HUDEP-2 (cell line): ENCODE results near the gene DHCR7.

Experiments
- DNase-seq, 76 experiments: peaks; one replicate each; lab custom pipeline; 2025; ENCODE audit not compliant: unreplicated experiment in 76 of 76; lab: John Stamatoyannopoulos, UW

The DHCR7 gene

DNA sequence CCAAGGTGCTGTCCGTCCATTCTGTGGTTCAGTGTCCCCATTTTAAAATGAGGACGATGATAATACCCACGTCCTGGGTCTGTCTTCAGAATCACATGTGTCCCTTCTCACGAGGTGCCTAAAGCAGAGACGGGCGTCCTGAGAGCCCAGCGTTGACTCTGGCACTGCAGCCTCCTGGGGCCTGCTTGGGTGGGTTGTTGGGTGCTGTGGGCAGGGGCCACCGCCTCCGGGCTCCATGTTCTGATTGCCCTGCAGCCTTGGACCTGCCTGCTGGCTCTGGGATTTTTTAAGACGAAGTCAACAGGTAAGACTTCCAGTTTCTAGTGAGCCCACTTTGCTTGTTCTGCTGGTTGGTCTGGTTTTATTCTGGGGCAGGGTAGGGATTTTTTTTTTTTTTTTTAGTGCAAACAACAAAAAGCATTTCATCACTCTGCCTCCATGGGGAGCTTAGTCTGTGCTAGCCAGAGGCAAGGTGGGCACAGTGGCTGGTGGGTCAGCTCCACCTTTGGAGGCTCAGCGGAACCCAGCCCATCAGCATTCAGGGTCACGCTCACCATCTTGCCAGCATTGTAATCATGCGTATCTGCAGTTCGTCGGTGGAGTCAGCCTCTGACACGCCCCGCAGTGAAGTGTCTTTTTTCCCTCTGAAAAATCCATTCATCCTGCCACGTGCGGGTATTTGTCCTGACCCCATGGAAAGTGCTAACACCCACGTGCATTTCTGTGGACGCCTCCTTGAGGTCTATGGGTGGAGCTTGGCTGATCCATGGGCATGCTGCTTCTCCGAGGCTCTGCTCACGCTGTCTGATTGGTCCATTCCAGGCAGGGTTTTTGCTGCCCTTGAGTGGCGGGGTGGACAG is 33.1 kb upstream of the DHCR7 start:
- DNase-seq, result no peak

- DNase-seq, result no peak
Measured at GRCh38 chr11:71478528-71478840, 30.3 kb upstream of the DHCR7 start.

DNA sequence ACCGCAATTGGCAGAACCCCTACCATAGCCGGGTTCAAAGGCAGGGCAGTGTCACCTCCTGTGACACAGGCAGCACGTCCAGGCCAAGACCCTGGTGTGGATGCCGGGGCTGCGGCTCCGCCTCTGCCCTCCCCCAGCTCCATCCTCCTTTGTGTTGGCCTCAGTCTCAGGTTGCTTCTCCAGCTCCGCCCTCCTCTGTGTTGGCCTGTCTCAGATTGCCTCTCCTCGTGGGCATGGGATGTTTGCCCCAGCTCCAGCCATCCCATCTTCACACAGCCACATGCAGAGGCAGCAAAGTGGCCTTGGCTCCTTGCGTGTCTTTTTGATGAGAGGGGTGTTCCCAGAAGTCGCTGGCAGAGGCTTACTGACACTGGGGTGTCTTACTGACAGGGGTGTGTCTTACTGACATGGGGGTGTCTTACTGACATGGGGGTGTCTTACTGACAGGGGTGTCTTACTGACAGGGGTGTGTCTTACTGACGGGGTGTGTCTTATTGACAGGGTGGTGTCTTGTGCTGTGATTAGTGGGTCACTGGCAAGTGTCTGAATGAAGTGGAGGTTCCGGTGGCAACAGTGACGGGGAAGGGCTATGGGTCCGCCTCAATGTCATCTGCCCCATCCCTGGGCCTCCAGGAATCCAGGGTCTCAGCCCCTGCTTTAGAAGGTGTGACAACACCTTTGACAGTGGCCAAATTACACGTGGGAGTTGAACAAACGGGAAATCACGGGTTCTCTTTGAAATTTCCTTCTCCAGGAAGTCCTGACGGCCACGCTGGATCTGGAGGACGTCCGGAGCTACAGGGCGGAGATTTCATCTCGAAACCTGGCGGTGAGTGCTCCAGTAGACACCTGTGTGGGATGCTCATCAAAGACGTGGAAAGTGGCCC is 29.7 kb upstream of the DHCR7 start:
- DNase-seq, result no peak

- DNase-seq, result no peak
Measured at GRCh38 chr11:71476926-71477640, 28.9 kb upstream of the DHCR7 start.

DNA sequence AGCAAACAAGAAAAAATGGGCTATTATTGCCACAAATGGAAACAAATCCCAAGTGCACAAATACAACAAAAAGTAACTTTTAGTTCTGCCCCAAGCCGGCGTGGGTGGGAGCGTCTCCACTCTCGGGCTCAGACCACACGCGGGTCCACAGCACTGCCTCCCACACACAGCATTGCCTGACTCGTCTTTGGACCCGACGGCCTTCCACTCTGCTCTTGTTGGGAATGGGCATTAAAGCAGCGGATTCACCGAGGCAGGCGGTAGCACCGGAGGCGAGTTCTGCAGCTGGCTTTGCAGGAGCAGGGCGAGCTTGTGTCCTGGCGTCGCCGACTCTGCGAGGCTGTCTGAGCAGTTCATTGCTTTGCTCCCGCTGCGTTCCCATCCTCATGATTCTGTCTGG is 27.8 kb upstream of the DHCR7 start:
- no peak for DNase-seq

DNA sequence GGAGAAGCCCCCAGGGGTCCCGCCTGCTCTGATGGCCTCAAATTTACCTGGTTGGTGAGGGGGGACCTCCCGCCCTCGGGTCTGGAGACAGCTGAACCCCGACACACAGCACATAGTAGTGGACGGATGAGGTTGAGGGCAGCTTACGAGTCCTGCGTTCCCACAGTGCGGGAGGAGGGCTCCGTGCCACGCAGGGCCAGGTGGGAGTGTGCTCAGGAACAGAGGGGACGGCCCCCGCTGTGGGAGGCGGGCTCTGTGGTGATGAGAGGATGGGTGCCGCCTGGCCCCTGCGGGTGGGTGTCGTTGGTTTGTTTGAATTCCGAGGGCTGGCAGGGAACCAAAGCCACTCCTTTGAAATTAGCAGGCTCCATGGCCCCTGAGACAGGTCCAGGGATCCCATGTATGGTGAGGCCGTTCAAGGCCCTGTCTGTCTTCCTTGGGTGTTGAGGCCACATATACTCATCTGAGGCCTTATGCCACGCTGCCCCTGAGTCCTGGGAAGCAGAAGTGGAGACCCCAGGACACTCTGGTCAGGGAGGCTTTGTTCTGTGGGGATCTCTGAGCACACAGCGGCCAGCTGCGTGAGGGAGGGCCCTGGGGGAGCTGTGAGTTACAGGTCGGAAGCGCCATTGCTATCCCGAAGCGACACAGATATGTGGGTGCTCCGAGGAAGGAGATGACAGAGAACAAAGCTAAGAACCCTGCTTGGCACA is 26.7 kb upstream of the DHCR7 start:
- DNase-seq, result no peak

GRCh38 chr11:71474141-71474770 is 26.1 kb upstream of the DHCR7 start:
- no peak for DNase-seq

- no peak for DNase-seq
Measured at GRCh38 chr11:71473793-71474080, 25.5 kb upstream of the DHCR7 start.

GRCh38 chr11:71472941-71473792 is 25.0 kb upstream of the DHCR7 start:
- DNase-seq, result no peak

DNA sequence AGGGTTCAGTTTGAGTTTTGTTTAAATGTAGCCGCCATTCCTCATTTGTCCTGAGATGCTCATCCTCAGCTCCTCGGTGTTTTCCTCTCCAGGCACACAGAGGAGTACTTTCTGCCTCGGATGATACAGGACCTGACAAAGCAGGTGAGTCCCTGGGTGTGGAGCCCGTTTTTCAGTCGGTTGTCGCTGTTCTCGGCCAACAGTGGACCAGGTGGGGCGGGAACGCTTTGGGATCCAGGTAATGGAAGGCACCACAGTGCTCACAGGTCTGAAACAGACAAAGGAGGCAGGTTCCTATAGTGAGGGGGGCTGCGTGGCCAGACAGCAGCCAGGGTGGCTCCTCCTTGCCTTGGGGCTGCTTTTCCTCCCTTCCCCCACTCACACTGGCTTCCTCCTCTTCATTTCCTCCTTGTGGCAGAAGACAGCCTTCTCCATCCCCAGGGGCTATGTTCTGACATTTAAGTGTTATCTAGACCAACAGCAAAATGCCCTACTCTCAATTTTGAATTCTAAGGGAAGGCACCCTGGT is 24.2 kb upstream of the DHCR7 start:
- DNase-seq, result no peak

- DNase-seq, result no peak
Measured at GRCh38 chr11:71470946-71471345, 22.8 kb upstream of the DHCR7 start.

- no peak for DNase-seq
Measured at GRCh38 chr11:71467164-71467563, 19.0 kb upstream of the DHCR7 start.

DNA sequence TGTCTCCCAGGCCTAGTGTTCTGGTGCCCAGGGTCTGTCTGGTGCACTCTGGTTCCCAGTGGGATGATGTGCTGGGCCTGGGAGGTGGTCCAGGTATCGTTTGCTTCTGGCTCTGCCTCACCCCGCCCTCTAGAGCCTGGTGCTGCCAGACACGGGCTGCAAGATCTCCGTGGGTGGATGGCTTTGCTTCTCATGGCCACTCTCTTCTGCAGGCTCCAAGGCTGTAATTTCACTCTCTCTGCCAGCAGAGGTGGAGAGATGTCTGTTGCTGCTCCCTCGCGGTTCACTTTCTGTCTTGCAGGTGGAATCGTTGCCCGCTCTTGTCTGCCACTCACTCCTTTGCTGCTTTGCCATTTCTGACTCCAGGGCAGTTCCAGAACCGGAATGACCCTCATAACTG is 18.2 kb upstream of the DHCR7 start:
- no peak for DNase-seq

- no peak for DNase-seq
Measured at GRCh38 chr11:71465054-71465453, 16.9 kb upstream of the DHCR7 start.

GRCh38 chr11:71463331-71464211 is 15.4 kb upstream of the DHCR7 start:
- DNase-seq, result no peak

GRCh38 chr11:71462726-71463125 is 14.5 kb upstream of the DHCR7 start:
- no peak for DNase-seq

DNA sequence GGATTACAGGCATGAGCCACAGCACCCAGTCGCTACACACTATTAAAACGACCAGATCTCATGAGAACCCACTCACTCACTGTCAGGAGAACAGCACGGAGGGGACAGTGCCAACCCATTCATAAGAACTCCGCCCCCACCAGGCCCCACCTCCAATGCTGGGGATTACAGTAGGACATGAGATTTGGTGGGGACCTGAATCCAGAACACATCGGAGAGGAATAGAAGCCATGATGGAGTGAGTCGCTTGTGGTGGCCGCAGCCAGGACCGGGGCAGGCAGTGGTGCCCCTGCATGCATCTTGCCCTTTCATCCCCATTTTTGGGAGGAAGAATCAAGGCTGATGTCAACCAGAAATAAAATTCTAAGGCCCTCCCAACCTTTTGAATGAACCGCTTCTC is 13.5 kb upstream of the DHCR7 start:
- no peak for DNase-seq

DNA sequence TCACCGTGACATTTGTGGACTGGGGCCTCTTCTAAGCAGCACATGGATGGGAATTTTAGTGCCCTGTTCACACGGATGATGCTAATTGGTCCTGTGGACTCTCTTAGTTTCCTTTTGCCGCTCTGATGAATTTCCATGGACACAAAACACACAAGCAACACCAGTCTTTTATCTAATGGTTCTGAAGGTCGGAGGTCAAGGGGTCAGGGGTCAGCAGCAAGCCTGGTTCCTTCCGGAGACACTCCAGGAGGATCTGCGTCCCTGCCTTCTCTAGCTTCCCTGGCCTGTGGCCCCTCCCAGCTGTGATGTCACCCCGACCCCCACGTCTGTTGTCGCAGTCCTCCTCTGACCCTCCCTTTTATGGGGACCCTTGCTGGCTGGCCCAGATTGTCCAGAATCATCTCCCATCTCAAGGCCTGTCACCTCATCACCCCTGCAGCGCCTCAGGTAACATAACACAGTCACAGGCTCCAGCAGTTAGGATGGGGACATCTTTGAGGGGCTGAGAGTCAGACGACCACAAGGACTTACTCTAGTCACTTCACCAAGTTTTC is 11.7 kb upstream of the DHCR7 start:
- no peak for DNase-seq
